H9 (cell line): ENCODE data around the gene APCDD1L. TPM values are rescaled to one million over a fixed set of nuclear protein-coding genes. Genes with fewer than 3 reads are reported as not detected.

Experiments used
- DNase-seq: peaks from one replicate; pipeline ENCODE4 v3.0.0-alpha.2; 2017
- H2AFZ ChIP-seq: one replicate; pipeline ENCODE4 v1.6.1; 2013; ENCODE audit warnings: mild to moderate bottlenecking, low read length, control low read depth, moderate library complexity
- H2AK5ac ChIP-seq: 2 replicates; pipeline ENCODE4 v1.6.1; 2013; ENCODE audit warnings: low read length, control low read depth, mixed read lengths; ENCODE audit not compliant: insufficient read length
- H2BK120ac ChIP-seq: one replicate; pipeline ENCODE4 v1.6.1; 2013; ENCODE audit warnings: low read depth, mild to moderate bottlenecking, low read length, control low read depth, inconsistent platforms; ENCODE audit not compliant: poor library complexity, severe bottlenecking
- H2BK12ac ChIP-seq: 2 replicates; pipeline ENCODE4 v1.6.1; 2013; ENCODE audit warnings: low read length, control low read depth, mixed read lengths, low read depth; ENCODE audit not compliant: insufficient read length
- H2BK15ac ChIP-seq: 2 replicates; pipeline ENCODE4 v1.6.1; 2013; ENCODE audit warnings: low read depth, low read length, control low read depth
- H2BK20ac ChIP-seq: one replicate; pipeline ENCODE4 v1.6.1; 2013; ENCODE audit warnings: low read depth, mild to moderate bottlenecking, low read length, control low read depth, inconsistent platforms; ENCODE audit not compliant: poor library complexity, severe bottlenecking
- H2BK5ac ChIP-seq: 2 replicates; pipeline ENCODE4 v1.6.1; 2013; ENCODE audit warnings: low read length, control low read depth, mixed read lengths; ENCODE audit not compliant: insufficient read length
- H3K14ac ChIP-seq: 2 replicates; pipeline ENCODE4 v1.6.1; 2013; ENCODE audit warnings: low read length, control low read depth; ENCODE audit not compliant: insufficient read depth
- H3K18ac ChIP-seq: 2 replicates; pipeline ENCODE4 v1.6.1; 2013; ENCODE audit warnings: low read depth, mild to moderate bottlenecking, mixed read lengths, low read length, control low read depth; ENCODE audit not compliant: insufficient read length
- H3K23ac ChIP-seq: 2 replicates; pipeline ENCODE4 v1.6.1; 2013; ENCODE audit warnings: low read length, control low read depth, mixed read lengths, low read depth; ENCODE audit not compliant: insufficient read length
- H3K23me2 ChIP-seq: 2 replicates; pipeline ENCODE4 v1.6.1; 2013; ENCODE audit warnings: low read depth, mild to moderate bottlenecking, mixed read lengths, low read length, control low read depth; ENCODE audit not compliant: insufficient read length, poor library complexity, severe bottlenecking
- H3K27ac ChIP-seq: 2 replicates; pipeline ENCODE4 v1.5.1; 2013; ENCODE audit warnings: low read length, control low read depth, mixed read lengths, low read depth; ENCODE audit not compliant: insufficient read length
- H3K27me3 ChIP-seq: 2 replicates; pipeline ENCODE4 v1.6.1; 2013; ENCODE audit warnings: low read length, control low read depth, inconsistent platforms; ENCODE audit not compliant: insufficient read depth
- H3K4ac ChIP-seq: 2 replicates; pipeline ENCODE4 v1.6.1; 2013; ENCODE audit warnings: low read depth, mild to moderate bottlenecking, control low read depth, inconsistent platforms, low read length, moderate library complexity
- H3K4me1 ChIP-seq: 2 replicates; pipeline ENCODE4 v1.6.1; 2013; ENCODE audit warnings: low read length, control low read depth, inconsistent platforms; ENCODE audit not compliant: insufficient read depth
- H3K4me2 ChIP-seq: 2 replicates; pipeline ENCODE4 v1.6.1; 2013; ENCODE audit warnings: low read length, control low read depth, mixed read lengths; ENCODE audit not compliant: insufficient read length, insufficient read depth
- H3K56ac ChIP-seq: 2 replicates; pipeline ENCODE4 v1.6.1; 2013; ENCODE audit warnings: low read depth, mild to moderate bottlenecking, mixed read lengths, low read length, control low read depth; ENCODE audit not compliant: insufficient read length
- H3K79me1 ChIP-seq: 2 replicates; pipeline ENCODE4 v1.6.1; 2013; ENCODE audit warnings: low read depth, mild to moderate bottlenecking, moderate library complexity, low read length, control low read depth, inconsistent platforms; ENCODE audit not compliant: insufficient read depth, poor library complexity, severe bottlenecking
- H3K79me2 ChIP-seq: 2 replicates; pipeline ENCODE4 v1.6.1; 2013; ENCODE audit warnings: low read length, control low read depth, inconsistent platforms; ENCODE audit not compliant: insufficient read depth
- H3K9ac ChIP-seq: 2 replicates; pipeline ENCODE4 v1.6.1; 2013; ENCODE audit warnings: low read length, control low read depth, mixed read lengths; ENCODE audit not compliant: insufficient read length; ENCODE audit errors: extremely low read depth
- H3K9me3 ChIP-seq: one replicate; pipeline ENCODE4 v1.6.1; 2013; ENCODE audit warnings: low read depth, low read length, inconsistent platforms; ENCODE audit not compliant: control insufficient read depth
- H3T11ph ChIP-seq: one replicate; pipeline ENCODE4 v1.6.1; 2013; ENCODE audit warnings: mild to moderate bottlenecking, low read length, control low read depth, inconsistent platforms
- H4K20me1 ChIP-seq: one replicate; pipeline ENCODE4 v1.6.1; 2013; ENCODE audit not compliant: control insufficient read depth, insufficient read length, insufficient read depth
- H4K5ac ChIP-seq: 2 replicates; pipeline ENCODE4 v1.6.1; 2013; ENCODE audit warnings: low read depth, mild to moderate bottlenecking, mixed read lengths, low read length, control low read depth; ENCODE audit not compliant: insufficient read length
- H4K8ac ChIP-seq: replicated peaks from 2 replicates; pipeline ENCODE4 v1.6.1; 2013; ENCODE audit warnings: low read length, control low read depth, mixed read lengths, low read depth; ENCODE audit not compliant: insufficient read length
- H4K91ac ChIP-seq: 2 replicates; pipeline ENCODE4 v1.6.1; 2013; ENCODE audit warnings: low read depth, mild to moderate bottlenecking, moderate library complexity, mixed read lengths, low read length, control low read depth; ENCODE audit not compliant: insufficient read length
- H3K27ac Mint-ChIP-seq, 3 experiments: 2 replicates in 2 of 3; 3 replicates in 1 of 3; pipeline ENCODE4 v1.8.0; 2020 to 2021; ENCODE audit warnings: mixed read lengths in 3 of 3, mild to moderate bottlenecking in 1 of 3, moderate library complexity in 1 of 3
- H3K27me3 Mint-ChIP-seq: 2 replicates; pipeline ENCODE4 v1.8.0; 2021; ENCODE audit warnings: low read depth, mild to moderate bottlenecking, moderate library complexity, mixed read lengths
- H3K36me3 Mint-ChIP-seq, 3 experiments: 2 replicates in 2 of 3; 3 replicates in 1 of 3; pipeline ENCODE4 v1.8.0; 2020 to 2021; ENCODE audit warnings: low read depth in 3 of 3, mixed read lengths in 3 of 3; ENCODE audit not compliant: insufficient read depth in 1 of 3
- H3K4me1 Mint-ChIP-seq, 2 experiments: 2 replicates each; pipeline ENCODE4 v1.8.0; 2020; ENCODE audit warnings: mixed read lengths in 2 of 2
- H3K4me3 Mint-ChIP-seq, 2 experiments: 2 replicates in 1 of 2; 3 replicates in 1 of 2; pipeline ENCODE4 v1.8.0; 2020 to 2021; ENCODE audit warnings: mild to moderate bottlenecking in 2 of 2, mixed read lengths in 2 of 2, moderate library complexity in 1 of 2
- H3K9me3 Mint-ChIP-seq, 2 experiments: 2 replicates in 1 of 2; 3 replicates in 1 of 2; pipeline ENCODE4 v1.8.0; 2020; ENCODE audit warnings: mild to moderate bottlenecking in 2 of 2, mixed read lengths in 2 of 2, moderate library complexity in 1 of 2
- CTCF ChIP-seq: fragments of 200-600 bp; sonication (generic); conservative IDR thresholded peaks from 3 replicates; pipeline ENCODE4 v1.8.0; 2021; ENCODE audit warnings: antibody characterized with exemption, mild to moderate bottlenecking
- WGBS: extraction: QIAGEN DNeasy Blood & Tissue Kit; methylation state at CpG from one replicate; pipeline ENCODE4 v1.1.7; 2013; ENCODE audit warnings: missing lambda C conversion rate, low lambda C conversion rate, mixed read lengths; ENCODE audit not compliant: insufficient read length; ENCODE audit errors: extremely low coverage; 5-methylcytosine and 5-hydroxymethylcytosine counted together
- total RNA-seq: library from RNA; stranded (reverse); gene quantifications from 2 replicates; pipeline ENCODE4 v1.2.1, GENCODE V29; 2021

Gene APCDD1L
- total RNA-seq, 1 experiment from 2014 or later = 0.68 TPM

DNA sequence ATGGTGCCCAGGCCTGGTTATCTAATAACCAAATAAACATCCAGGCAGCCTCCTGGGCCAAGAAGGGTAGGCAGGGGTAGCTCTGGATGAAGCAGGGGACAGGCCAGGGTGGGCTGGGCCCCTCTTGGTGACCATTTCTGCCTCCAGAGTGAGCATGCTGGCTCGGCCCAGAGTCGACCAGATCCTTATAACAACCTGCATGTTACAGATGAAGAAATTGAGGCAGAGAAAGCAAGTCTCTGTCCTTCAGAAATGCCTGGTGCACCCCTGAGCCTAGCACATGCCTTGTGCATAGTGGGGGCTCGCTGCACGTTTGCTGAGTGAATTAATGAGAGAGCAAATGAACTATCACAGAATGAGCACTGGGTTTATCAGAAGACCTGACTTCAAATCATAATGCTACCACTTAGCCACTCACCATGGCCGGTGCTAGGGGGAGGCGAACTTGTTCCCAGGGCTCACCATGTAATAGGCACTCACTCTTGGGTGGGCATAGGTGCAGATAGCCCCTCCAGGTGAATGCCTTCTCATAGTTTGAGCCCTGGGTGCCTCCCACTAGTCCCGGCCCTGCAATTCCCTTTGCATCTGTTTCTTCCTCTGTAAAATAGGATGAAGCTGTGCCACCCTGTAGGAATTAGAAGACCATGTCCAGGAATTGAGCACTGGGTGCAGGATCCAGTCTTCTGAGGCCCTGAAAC is 3.8 kb upstream of the APCDD1L start:
- Histone ChIP-seq H3K27ac (no peak overlapping the region), H4K91ac (no peak overlapping the region), H3K79me2 (no peaks in the 10 kb centered on the region), H2BK5ac (no peak overlapping the region), H3K4me1 (peaks cover 7% of the 10 kb centered on the region; the same call in 1 of the 2 replicates), H3K18ac (no peak overlapping the region), H3K56ac (no peak overlapping the region), H2AFZ (no peak overlapping the region), H4K20me1 (no peaks in the 10 kb centered on the region), H2AK5ac (no peak overlapping the region), H3K27me3 (peaks cover 10% of the 10 kb centered on the region; the same call in 1 of the 2 replicates), H3K79me1 (no peaks in the 10 kb centered on the region), H3K4ac (no peak overlapping the region), H3K23me2 (peaks cover 13% of the 10 kb centered on the region), H3K9me3 (no peaks in the 10 kb centered on the region), H4K5ac (no peak overlapping the region), H4K8ac (no peak overlapping the region), H2BK12ac (no peak overlapping the region), H3T11ph (no peak overlapping the region), H2BK120ac (no peak overlapping the region), H2BK15ac (no peak overlapping the region), H3K23ac (no peak overlapping the region), H3K14ac (no peak overlapping the region), H2BK20ac (no peak overlapping the region), H3K4me2 (no peak overlapping the region), H3K9ac (no peak overlapping the region)
- DNase-seq = peak; percentile 12
- no peak for TF ChIP-seq CTCF
- Mint-ChIP-seq H3K4me1 (peaks cover 24 to 27% of the 10 kb centered on the region in 2 experiments), H3K27ac (no peak overlapping the region), H3K9me3 (peaks cover under 1 to 2% of the 10 kb centered on the region in 2 experiments; a peak in 2 of 5 replicates), H3K27me3 (peaks cover 61% of the 10 kb centered on the region), H3K36me3 (peaks cover 0 to 3% (median 0%) of the 10 kb centered on the region in 3 experiments; a peak in 1 of 7 replicates), H3K4me3 (no peak overlapping the region)
- no CpG with 5 or more reads among the region's 7 CpGs for WGBS
